OCI-LY3 (cell line): Measurements from ENCODE around the gene CSRNP3.

Experiments
- H2AFZ ChIP-seq: fragments of 200-600, 300-600 bp; shearing (Covaris generic); 2 replicates; pipeline ENCODE4 v1.6.0; 2014; ENCODE audit warnings: antibody characterized with exemption, low read depth, low read length
- H3K27ac ChIP-seq: fragments of 200-600, 300-600 bp; sonication (generic); 2 replicates; pipeline ENCODE4 v1.5.1; 2014; ENCODE audit warnings: mild to moderate bottlenecking, low read length, moderate library complexity, mixed read lengths
- H3K27me3 ChIP-seq: fragments of 200-600, 300-600 bp; sonication (generic); 2 replicates; pipeline ENCODE4 v1.6.1; 2014; ENCODE audit warnings: low read depth, low read length, mixed read lengths
- H3K36me3 ChIP-seq: fragments of 200-600, 300-600 bp; sonication (generic); replicated peaks from 2 replicates; pipeline ENCODE3; 2014; ENCODE audit warnings: low read depth, low read length, mixed read lengths
- H3K4me1 ChIP-seq: fragments of 300-600, 200-600 bp; sonication (generic); 2 replicates; pipeline ENCODE4 v1.6.1; 2014; ENCODE audit warnings: low read length, mixed read lengths
- H3K4me2 ChIP-seq: fragments of 200-600, 300-600 bp; sonication (generic); 2 replicates; pipeline ENCODE4 v1.6.1; 2014; ENCODE audit warnings: low read length, mixed read lengths
- H3K4me3 ChIP-seq: fragments of 300-600, 200-600 bp; sonication (generic); 2 replicates; pipeline ENCODE4 v1.5.1; 2014; ENCODE audit warnings: antibody characterized with exemption, mild to moderate bottlenecking, low read length, moderate library complexity
- H3K79me2 ChIP-seq: fragments of 300-600, 200-600 bp; shearing (Covaris generic); 2 replicates; pipeline ENCODE4 v1.6.1; 2014; ENCODE audit warnings: mild to moderate bottlenecking, low read length, mixed read lengths
- H3K9ac ChIP-seq: fragments of 300-600, 200-600 bp; shearing (Covaris generic); 2 replicates; pipeline ENCODE4 v1.6.0; 2014; ENCODE audit warnings: mild to moderate bottlenecking, low read length, moderate library complexity
- H3K9me3 ChIP-seq: fragments of 200-600, 300-600 bp; shearing (Covaris generic); 2 replicates; pipeline ENCODE4 v1.6.1; 2014; ENCODE audit warnings: low read length, mixed read lengths; ENCODE audit not compliant: insufficient read depth
- H4K20me1 ChIP-seq: fragments of 200-600, 300-600 bp; sonication (generic); 2 replicates; pipeline ENCODE4 v1.6.1; 2016; ENCODE audit warnings: low read length, mixed read lengths; ENCODE audit not compliant: insufficient read depth
- EZH2phosphoT487 ChIP-seq: fragments of 200-600 bp; shearing (Covaris generic); IDR thresholded peaks from 2 replicates; pipeline ENCODE4 v1.6.1; 2018; ENCODE audit warnings: antibody characterized with exemption, mixed run types, low read depth
- TF ChIP-seq, protein P1 (sequence below): fragments of 200-600, 300-600 bp; sonication (generic); IDR thresholded peaks from 2 replicates; pipeline ENCODE4 v1.5.1; 2014; ENCODE audit warnings: antibody characterized with exemption, low read length, low read depth

CSRNP3 gene

DNA sequence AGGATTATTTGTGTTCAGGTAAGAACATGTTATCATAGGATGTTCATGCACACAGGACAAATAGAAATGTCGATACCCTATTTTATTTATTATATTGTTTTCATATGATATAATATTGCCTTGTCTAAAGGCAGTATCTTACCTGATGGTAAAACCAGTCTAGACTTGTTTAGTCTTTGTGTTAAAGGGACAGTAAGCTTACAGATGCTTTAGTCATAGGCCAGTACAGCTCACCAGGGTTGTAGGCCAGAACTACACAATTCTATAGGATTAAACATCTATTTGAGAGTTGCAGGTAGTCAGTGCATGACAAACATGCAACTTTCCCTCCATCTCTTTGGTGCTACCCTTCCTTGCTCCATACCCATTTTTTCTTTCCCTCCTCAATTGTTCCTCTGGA is 166.0 kb downstream of the CSRNP3 start:
- Histone ChIP-seq H3K79me2 (no peaks in the 10 kb centered on the region), H3K4me2 (no peak overlapping the region), H4K20me1 (no peaks in the 10 kb centered on the region), H3K9me3 (no peaks in the 10 kb centered on the region), H3K4me1 (no peaks in the 10 kb centered on the region), H3K9ac (no peak overlapping the region), H3K4me3 (no peak overlapping the region), H2AFZ (no peak overlapping the region), H3K36me3 (no peaks in the 10 kb centered on the region), H3K27ac (no peak overlapping the region), H3K27me3 (no peaks in the 10 kb centered on the region)
- TF ChIP-seq EZH2phosphoT487 = no peak
- TF ChIP-seq, protein P1, sequence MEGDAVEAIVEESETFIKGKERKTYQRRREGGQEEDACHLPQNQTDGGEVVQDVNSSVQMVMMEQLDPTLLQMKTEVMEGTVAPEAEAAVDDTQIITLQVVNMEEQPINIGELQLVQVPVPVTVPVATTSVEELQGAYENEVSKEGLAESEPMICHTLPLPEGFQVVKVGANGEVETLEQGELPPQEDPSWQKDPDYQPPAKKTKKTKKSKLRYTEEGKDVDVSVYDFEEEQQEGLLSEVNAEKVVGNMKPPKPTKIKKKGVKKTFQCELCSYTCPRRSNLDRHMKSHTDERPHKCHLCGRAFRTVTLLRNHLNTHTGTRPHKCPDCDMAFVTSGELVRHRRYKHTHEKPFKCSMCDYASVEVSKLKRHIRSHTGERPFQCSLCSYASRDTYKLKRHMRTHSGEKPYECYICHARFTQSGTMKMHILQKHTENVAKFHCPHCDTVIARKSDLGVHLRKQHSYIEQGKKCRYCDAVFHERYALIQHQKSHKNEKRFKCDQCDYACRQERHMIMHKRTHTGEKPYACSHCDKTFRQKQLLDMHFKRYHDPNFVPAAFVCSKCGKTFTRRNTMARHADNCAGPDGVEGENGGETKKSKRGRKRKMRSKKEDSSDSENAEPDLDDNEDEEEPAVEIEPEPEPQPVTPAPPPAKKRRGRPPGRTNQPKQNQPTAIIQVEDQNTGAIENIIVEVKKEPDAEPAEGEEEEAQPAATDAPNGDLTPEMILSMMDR = no peak

DNA sequence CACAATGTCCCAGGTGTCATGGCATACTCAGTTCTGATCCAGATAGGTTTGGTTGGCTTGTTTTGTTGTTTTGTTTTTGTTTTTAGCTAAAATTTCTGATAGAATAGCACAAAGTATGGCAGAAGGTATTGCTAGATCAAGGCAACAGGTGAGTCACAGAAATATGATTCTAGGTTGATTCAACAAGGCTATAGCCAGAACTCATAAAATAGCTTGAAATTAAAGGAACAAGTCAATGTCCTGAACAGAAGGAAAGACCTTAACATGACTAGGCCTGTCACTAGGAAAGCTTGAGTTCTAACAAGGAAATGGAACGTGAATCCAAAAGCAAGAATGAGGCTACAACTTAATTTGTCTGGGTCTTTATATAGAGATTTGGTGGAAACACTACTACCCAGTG is 167.5 kb downstream of the CSRNP3 start:
- TF ChIP-seq, protein P1 = no peak
- no peak for TF ChIP-seq EZH2phosphoT487
- Histone ChIP-seq H3K4me1 (no peaks in the 10 kb centered on the region), H3K4me2 (no peak overlapping the region), H3K79me2 (no peaks in the 10 kb centered on the region), H3K9me3 (no peaks in the 10 kb centered on the region), H3K4me3 (no peak overlapping the region), H4K20me1 (no peaks in the 10 kb centered on the region), H3K27me3 (no peaks in the 10 kb centered on the region), H3K27ac (no peak overlapping the region), H2AFZ (no peak overlapping the region), H3K9ac (no peak overlapping the region), H3K36me3 (no peaks in the 10 kb centered on the region)

DNA sequence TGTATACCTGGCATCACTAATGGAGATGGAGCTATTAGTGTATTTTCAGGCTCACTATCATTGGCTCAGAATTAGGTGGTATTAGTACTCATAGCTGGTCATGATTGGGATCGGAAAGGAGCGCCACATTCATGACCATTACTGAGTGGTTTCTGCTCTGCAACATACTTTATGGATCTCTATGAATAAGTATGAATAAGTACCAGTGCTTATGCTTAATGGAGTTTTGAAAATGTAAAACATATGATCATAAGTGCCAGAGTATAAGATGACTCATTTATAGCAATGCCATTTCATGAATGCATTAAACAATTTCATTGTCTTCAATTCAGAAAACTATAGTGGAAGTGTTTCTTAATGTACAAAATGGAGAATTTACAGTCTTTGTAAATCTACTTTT is 167.9 kb downstream of the CSRNP3 start:
- TF ChIP-seq EZH2phosphoT487 = no peak
- TF ChIP-seq, protein P1 = no peak
- no peak overlapping the region for H3K9ac ChIP-seq
- no peak overlapping the region for H3K4me3 ChIP-seq
- no peaks in the 10 kb centered on the region for H4K20me1 ChIP-seq
- H2AFZ ChIP-seq = no peak overlapping the region
- H3K4me2 ChIP-seq = no peak overlapping the region
- no peaks in the 10 kb centered on the region for H3K79me2 ChIP-seq
- no peaks in the 10 kb centered on the region for H3K4me1 ChIP-seq
- no peaks in the 10 kb centered on the region for H3K36me3 ChIP-seq
- no peaks in the 10 kb centered on the region for H3K27me3 ChIP-seq
- no peak overlapping the region for H3K27ac ChIP-seq
- no peaks in the 10 kb centered on the region for H3K9me3 ChIP-seq

DNA sequence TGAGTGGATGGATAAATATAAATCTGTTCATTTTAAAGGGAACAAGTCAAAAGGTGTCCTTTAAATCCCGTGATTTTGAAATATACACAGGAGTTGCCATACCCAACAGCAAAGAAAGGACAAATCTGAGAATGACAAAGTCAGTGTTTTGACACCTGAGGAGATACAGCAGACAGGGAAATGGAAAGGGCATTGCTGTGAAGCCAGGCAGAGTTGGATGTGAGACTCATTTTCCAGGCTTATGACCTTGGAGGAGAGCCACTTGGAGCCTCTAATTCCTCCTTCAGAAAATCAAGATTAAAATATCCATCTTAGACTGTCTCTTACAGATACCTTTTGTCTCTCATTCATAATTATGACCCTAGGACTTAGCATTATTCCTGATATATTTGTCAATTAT is 170.0 kb downstream of the CSRNP3 start:
- H3K4me2 ChIP-seq = no peak overlapping the region
- no peak overlapping the region for H2AFZ ChIP-seq

More for the DNA sequence above, 170.0 kb downstream of the CSRNP3 start:
- no peaks in the 10 kb centered on the region for H3K27me3 ChIP-seq
- TF ChIP-seq, protein P1 = no peak
- TF ChIP-seq EZH2phosphoT487 = no peak
- H3K9ac ChIP-seq = no peak overlapping the region
- H3K9me3 ChIP-seq = no peaks in the 10 kb centered on the region
- no peaks in the 10 kb centered on the region for H3K4me1 ChIP-seq
- no peak overlapping the region for H3K27ac ChIP-seq
- H3K36me3 ChIP-seq = no peaks in the 10 kb centered on the region
- H3K4me3 ChIP-seq = no peak overlapping the region
- H4K20me1 ChIP-seq = no peaks in the 10 kb centered on the region
- H3K79me2 ChIP-seq = no peaks in the 10 kb centered on the region
